Measurements from ENCODE around the gene STX1B.

DNA sequence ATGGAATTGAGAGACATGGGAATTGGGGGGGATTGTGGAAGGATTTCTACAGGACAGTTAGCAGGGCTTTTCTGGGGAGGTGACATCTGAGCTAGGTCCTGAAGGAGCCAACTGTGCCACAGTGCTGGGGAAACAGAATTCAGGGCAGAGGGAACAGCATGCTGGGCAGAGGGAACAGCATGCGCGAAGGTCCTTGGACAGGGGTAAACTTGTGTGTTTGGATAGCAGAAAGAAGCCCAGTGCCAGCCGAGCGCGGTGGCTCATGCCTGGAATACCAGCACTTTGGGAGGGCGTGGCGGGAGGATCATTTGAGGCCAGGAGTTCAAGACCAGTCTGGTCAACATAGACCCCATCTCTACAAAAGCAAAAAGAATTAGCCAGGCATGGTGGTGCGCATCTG, 3.8 kb downstream of the STX1B start:
- TF ChIP-seq CTCF (IDR thresholded peaks at IDR 0.05; ENCODE audit: low read depth, low read length, missing input control) = no peak
- TF ChIP-seq JUND (IDR thresholded peaks at IDR 0.05) = no peak
- no peak for TF ChIP-seq RXRA (IDR thresholded peaks at IDR 0.05)
- TF ChIP-seq ATF3 (IDR thresholded peaks at IDR 0.05) = no peak
